Stimulated activated CD8-positive, alpha-beta memory T cell treated with anti-CD3 and anti-CD28 coated beads, Interleukin-12 subunit alpha, Interleukin-12 subunit beta, amount 100 ng/mL, for 24 hours (primary cell): Measurements from ENCODE around the gene FREM3.
"Not testable (repeated sequence)": the region's sequence is repeated elsewhere in the genome, so short reads cannot be mapped to it uniquely, and the experiment has no call there.

Experiments used
- DNase-seq: peaks from one replicate; pipeline ENCODE4 v3.0.0-alpha.2; 2020; ENCODE audit errors: extremely low read depth

Gene FREM3

GRCh38 chr4:143581331-143581946 is 119.0 kb downstream of the FREM3 start:
- DNase-seq: no peak

GRCh38 chr4:143575331-143575730 is 125.1 kb downstream of the FREM3 start:
- DNase-seq: no peak

- DNase-seq: no peak
Measured at GRCh38 chr4:143564472-143564871, 136.0 kb downstream of the FREM3 start.

GRCh38 chr4:143559757-143560147 is 140.7 kb downstream of the FREM3 start:
- DNase-seq: no peak

GRCh38 chr4:143558823-143559756 is 141.4 kb downstream of the FREM3 start:
- DNase-seq: no peak

- DNase-seq: no peak
Measured at GRCh38 chr4:143558286-143558685, 142.2 kb downstream of the FREM3 start.

GRCh38 chr4:143555676-143556075 is 144.8 kb downstream of the FREM3 start:
- no peak for DNase-seq

GRCh38 chr4:143554728-143555597 is 145.5 kb downstream of the FREM3 start:
- no peak for DNase-seq

- no peak for DNase-seq
Measured at GRCh38 chr4:143549928-143550327, 150.5 kb downstream of the FREM3 start.

- DNase-seq: no peak
Measured at GRCh38 chr4:143539670-143540023, 160.8 kb downstream of the FREM3 start.

GRCh38 chr4:143538979-143539669 is 161.4 kb downstream of the FREM3 start:
- no peak for DNase-seq

GRCh38 chr4:143531788-143532491 is 168.5 kb downstream of the FREM3 start:
- DNase-seq: no peak

- no peak for DNase-seq
Measured at GRCh38 chr4:143531380-143531779, 169.1 kb downstream of the FREM3 start.

GRCh38 chr4:143528046-143528445 is 172.4 kb downstream of the FREM3 start:
- not testable (repeated sequence) for DNase-seq
